DND-41 (cell line): ENCODE data around the gene ZNF827.

Experiments
- ATAC-seq: fragments of 200-7000 bp; cut with Tn5 transposase; 3 replicates; pipeline ENCODE4 v1.9.1; 2021; ENCODE audit warnings: low read depth; ENCODE audit not compliant: insufficient read depth
- DNase-seq: peaks from one replicate; pipeline ENCODE4 v3.0.0-alpha.2; 2020
- H2AFZ ChIP-seq: 2 replicates; pipeline ENCODE4 v1.6.0; 2012; ENCODE audit warnings: low read depth, low read length
- H3K27ac ChIP-seq: 2 replicates; pipeline ENCODE4 v1.5.1; 2012; ENCODE audit warnings: low read length, inconsistent platforms
- H3K27me3 ChIP-seq: fragments of 200-600 bp; sonication (generic); 2 replicates; pipeline ENCODE4 v1.6.0; 2012; ENCODE audit warnings: low read length, mild to moderate bottlenecking, inconsistent platforms; ENCODE audit not compliant: insufficient read depth, poor library complexity
- H3K36me3 ChIP-seq: 2 replicates; pipeline ENCODE4 v1.5.1; 2012; ENCODE audit warnings: low read length, inconsistent platforms; ENCODE audit not compliant: insufficient read depth
- H3K4me1 ChIP-seq: 2 replicates; pipeline ENCODE4 v1.5.1; 2012; ENCODE audit warnings: mild to moderate bottlenecking, low read length; ENCODE audit not compliant: insufficient read depth
- H3K4me2 ChIP-seq: 2 replicates; pipeline ENCODE4 v1.6.0; 2012; ENCODE audit warnings: mild to moderate bottlenecking, moderate library complexity, low read length, inconsistent platforms; ENCODE audit not compliant: insufficient read depth
- H3K4me3 ChIP-seq, 2 experiments: fragments of 200-600 bp in 1 of 2; shearing (Covaris generic) in 1 of 2; 2 replicates each; pipeline ENCODE4 v1.5.1; 2012 to 2016; ENCODE audit warnings: inconsistent platforms in 2 of 2, low read length in 2 of 2, mild to moderate bottlenecking in 2 of 2, low read depth in 1 of 2, moderate library complexity in 1 of 2
- H3K79me2 ChIP-seq: 2 replicates; pipeline ENCODE4 v1.6.0; 2012; ENCODE audit warnings: low read length, inconsistent platforms; ENCODE audit not compliant: insufficient read depth
- H3K9ac ChIP-seq: 2 replicates; pipeline ENCODE4 v1.6.0; 2012; ENCODE audit warnings: low read depth, mild to moderate bottlenecking, inconsistent platforms, low read length, moderate library complexity
- H3K9me3 ChIP-seq: 2 replicates; pipeline ENCODE4 v1.5.1; 2012; ENCODE audit warnings: low read length, moderate library complexity, mild to moderate bottlenecking, inconsistent platforms; ENCODE audit not compliant: insufficient read depth, severe bottlenecking
- H4K20me1 ChIP-seq: 2 replicates; pipeline ENCODE4 v1.6.0; 2012; ENCODE audit warnings: low read length; ENCODE audit not compliant: insufficient read depth
- CTCF ChIP-seq: IDR thresholded peaks from 2 replicates; pipeline ENCODE4 v1.5.1; 2012; ENCODE audit warnings: borderline replicate concordance, low read length, moderate library complexity, mild to moderate bottlenecking; ENCODE audit not compliant: poor library complexity, severe bottlenecking; ENCODE audit errors: extremely low read depth
- EZH2 ChIP-seq: IDR thresholded peaks from 3 replicates; pipeline ENCODE4 v1.6.1; 2012; ENCODE audit warnings: borderline replicate concordance, low read depth, mild to moderate bottlenecking, moderate library complexity, low read length, inconsistent platforms; ENCODE audit not compliant: severe bottlenecking

ZNF827 gene

DNA sequence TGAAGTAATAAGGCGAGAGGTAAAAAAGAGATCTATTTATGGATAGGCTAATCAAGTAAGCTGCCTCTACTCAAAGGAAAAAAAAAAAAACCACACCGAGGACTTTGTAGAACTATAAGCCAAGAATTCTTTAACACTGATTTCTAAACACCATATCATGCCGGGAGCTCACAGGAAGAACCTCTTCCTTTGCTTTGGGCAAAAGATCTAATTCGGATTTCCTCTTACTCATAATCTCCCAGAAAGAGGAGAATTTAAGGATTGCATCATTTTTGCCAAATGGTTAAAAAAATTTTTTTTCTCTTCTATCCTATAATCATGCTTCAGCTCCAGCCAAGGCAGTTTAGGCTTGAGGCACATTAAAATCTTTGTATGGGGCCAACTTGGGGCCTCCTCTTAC lies 95.5 kb downstream of the ZNF827 start:
- no peaks in the 10 kb centered on the region for H3K9me3 ChIP-seq
- H3K4me3 ChIP-seq, result no peak overlapping the region
- H3K4me1 ChIP-seq, result peaks cover 4% of the 10 kb centered on the region; the same call in 1 of the 2 replicates
- no peaks in the 10 kb centered on the region for H3K79me2 ChIP-seq
- TF ChIP-seq EZH2 (no peak), CTCF (no peak)
- H3K27ac ChIP-seq, result no peak overlapping the region
- H3K27me3 ChIP-seq, result no peaks in the 10 kb centered on the region
- no peak overlapping the region for H3K9ac ChIP-seq
- no peak overlapping the region for H2AFZ ChIP-seq
- no peaks in the 10 kb centered on the region for H4K20me1 ChIP-seq
- H3K4me2 ChIP-seq, result no peak overlapping the region
- DNase-seq, result no peak
- no peaks in the 10 kb centered on the region for H3K36me3 ChIP-seq
- no peak for ATAC-seq

DNA sequence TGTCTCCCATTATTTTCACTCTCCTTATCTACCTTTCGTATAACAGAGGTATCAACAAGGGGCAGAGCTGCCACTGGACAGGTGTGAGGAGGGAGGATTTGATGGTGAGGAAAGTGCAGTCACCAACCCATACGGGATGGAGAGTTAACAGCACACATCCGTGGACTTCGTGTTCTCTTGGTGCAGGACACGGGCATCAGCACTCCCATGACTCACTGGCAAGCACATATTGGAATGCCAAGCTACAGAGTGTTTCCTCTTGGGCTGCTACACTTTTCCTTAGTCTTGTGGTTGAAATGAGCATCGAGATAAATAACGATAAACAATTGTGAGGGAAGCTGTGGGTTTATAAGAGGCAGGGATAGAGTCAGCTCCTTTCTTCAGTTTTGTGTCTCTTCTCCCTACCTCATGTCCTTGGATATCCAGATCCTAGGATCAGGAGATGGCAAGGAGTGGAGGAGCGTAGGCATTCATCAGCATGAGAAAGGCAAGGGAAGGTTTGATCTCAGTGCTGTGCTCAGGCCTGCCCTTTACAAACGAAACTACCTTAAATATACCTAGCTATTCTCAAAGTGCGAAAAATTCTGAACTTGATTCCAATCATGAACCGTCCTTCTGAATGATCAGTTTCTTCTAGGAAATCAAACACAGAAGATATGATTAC lies 96.3 kb downstream of the ZNF827 start:
- TF ChIP-seq EZH2, result no peak
- TF ChIP-seq CTCF, result no peak
- Histone ChIP-seq H3K27ac (no peak overlapping the region), H3K36me3 (no peaks in the 10 kb centered on the region), H3K4me2 (no peak overlapping the region), H3K4me1 (peaks cover 4% of the 10 kb centered on the region; the same call in 1 of the 2 replicates), H3K9me3 (no peaks in the 10 kb centered on the region), H3K27me3 (no peaks in the 10 kb centered on the region), H3K9ac (no peak overlapping the region), H3K79me2 (no peaks in the 10 kb centered on the region), H4K20me1 (no peaks in the 10 kb centered on the region), H2AFZ (no peak overlapping the region), H3K4me3 (no peak overlapping the region)
- no peak for ATAC-seq
- DNase-seq, result no peak

GRCh38 chr4:145840801-145841200 lies 97.8 kb downstream of the ZNF827 start:
- no peak for DNase-seq
- Histone ChIP-seq H3K9ac (no peak overlapping the region), H3K4me3 (no peak overlapping the region), H3K36me3 (no peaks in the 10 kb centered on the region), H3K9me3 (no peaks in the 10 kb centered on the region), H3K79me2 (no peaks in the 10 kb centered on the region), H3K4me1 (peaks cover 4% of the 10 kb centered on the region; the same call in 1 of the 2 replicates), H3K27ac (no peak overlapping the region), H2AFZ (no peak overlapping the region), H3K4me2 (no peak overlapping the region), H4K20me1 (no peaks in the 10 kb centered on the region), H3K27me3 (no peaks in the 10 kb centered on the region)
- TF ChIP-seq EZH2 (no peak), CTCF (no peak)
- no peak for ATAC-seq
